HepG2 (cell line): Measurements from ENCODE around the gene SMYD1. TPM values are rescaled to one million over a fixed set of nuclear protein-coding genes. Genes with fewer than 3 reads are reported as not detected.
A peak's percentile ranks its signal among the peaks of the same experiment; 100 is the strongest.

Experiments
- GTF2F1 ChIP-seq: fragments of 150-350 bp; IDR thresholded peaks from 2 replicates; pipeline ENCODE4 v1.6.1; 2014; ENCODE audit warnings: low read length
- HCFC1 ChIP-seq: fragments of 150-350 bp; IDR thresholded peaks from 2 replicates; pipeline ENCODE4 v1.6.1; 2014; ENCODE audit warnings: low read depth, low read length
- HOXD1 ChIP-seq: sonication (generic); formaldehyde crosslinking; IDR thresholded peaks from 2 replicates; pipeline ENCODE4 v1.5.0; 2020; ENCODE audit warnings: missing genetic modification reagents
- ISX ChIP-seq: sonication (generic); formaldehyde crosslinking; conservative IDR thresholded peaks from 2 replicates; pipeline ENCODE4 v1.5.0; 2020; ENCODE audit warnings: missing genetic modification reagents
- KDM2A ChIP-seq: sonication (generic); formaldehyde crosslinking; IDR thresholded peaks from 2 replicates; pipeline ENCODE4 v1.4.0; 2020; ENCODE audit warnings: low read depth, missing genetic modification reagents, borderline replicate concordance
- MLLT10 ChIP-seq: sonication (generic); formaldehyde crosslinking; IDR thresholded peaks from 2 replicates; pipeline ENCODE4 v1.4.0; 2020; ENCODE audit warnings: missing genetic modification reagents
- MXD4 ChIP-seq: IDR thresholded peaks from 2 replicates; pipeline ENCODE4 v1.6.1; 2016; ENCODE audit warnings: mild to moderate bottlenecking, missing biosample characterization, missing genetic modification reagents
- PHB2 ChIP-seq: fragments of 450-650 bp; IDR thresholded peaks from 2 replicates; pipeline ENCODE4 v1.6.1; 2018; ENCODE audit not compliant: partially characterized antibody
- RXRB ChIP-seq: IDR thresholded peaks from 2 replicates; pipeline ENCODE4 v1.6.1; 2016; ENCODE audit warnings: borderline replicate concordance, missing genetic modification reagents, missing compliant biosample characterization
- SMYD3 ChIP-seq: sonication (generic); formaldehyde crosslinking; IDR thresholded peaks from 2 replicates; pipeline ENCODE4 v1.8.1; 2023; ENCODE audit warnings: mild to moderate bottlenecking, missing genetic modification reagents
- SNAI1 ChIP-seq: sonication (generic); formaldehyde crosslinking; IDR thresholded peaks from 2 replicates; pipeline ENCODE4 v1.5.0; 2020; ENCODE audit warnings: mild to moderate bottlenecking, missing genetic modification reagents, borderline replicate concordance
- TOE1 ChIP-seq: sonication (generic); formaldehyde crosslinking; IDR thresholded peaks from 2 replicates; pipeline ENCODE4 v1.4.0; 2020; ENCODE audit warnings: mild to moderate bottlenecking, missing genetic modification reagents
- ZBTB21 ChIP-seq: sonication (generic); formaldehyde crosslinking; IDR thresholded peaks from 2 replicates; pipeline ENCODE4 v1.4.0; 2020; ENCODE audit warnings: missing genetic modification reagents
- ZNF101 ChIP-seq: sonication (generic); formaldehyde crosslinking; IDR thresholded peaks from 2 replicates; pipeline ENCODE4 v1.4.0; 2020; ENCODE audit warnings: mild to moderate bottlenecking, low read depth, missing genetic modification reagents, borderline replicate concordance
- ZNF12 ChIP-seq: sonication (generic); formaldehyde crosslinking; IDR thresholded peaks from 2 replicates; pipeline ENCODE4 v1.5.0; 2020; ENCODE audit warnings: missing genetic modification reagents
- ZNF282 ChIP-seq: fragments of 450-650 bp; IDR thresholded peaks from 2 replicates; pipeline ENCODE4 v1.6.1; 2018; ENCODE audit not compliant: partially characterized antibody
- ZNF652 ChIP-seq: IDR thresholded peaks from 2 replicates; pipeline ENCODE4 v1.6.1; 2016; ENCODE audit warnings: low read depth, borderline replicate concordance
- ZNF790 ChIP-seq: sonication (generic); formaldehyde crosslinking; IDR thresholded peaks from 2 replicates; pipeline ENCODE4 v1.8.0; 2022; ENCODE audit warnings: missing genetic modification reagents, mild to moderate bottlenecking, borderline replicate concordance
- polyA plus RNA-seq, 8 experiments: library from polyadenylated mRNA; depleted of rRNA in 3 of 8; stranded (reverse) in 7 of 8; unstranded in 1 of 8; fragments of >200 nt; fragmentation: Illumina TruSeq in 4 of 8; extraction: Trizol in 4 of 8; gene quantifications; 2 replicates each; pipeline versions ENCODE4 v1.2.1 to v1.2.3, GENCODE V29; 2011 to 2016; ENCODE audit warnings: low read depth in 4 of 8, missing spikeins in 1 of 8, mixed read lengths in 1 of 8; ENCODE audit not compliant: insufficient read depth in 1 of 8
- total RNA-seq, 5 experiments: library from RNA; depleted of rRNA; stranded (reverse); fragments of >200 nt; fragmentation: Illumina TruSeq; extraction: Trizol; gene quantifications; 2 replicates each; pipeline ENCODE4 v1.2.3, GENCODE V29; 2016; ENCODE audit warnings: low read depth in 1 of 5
- TF ChIP-seq, protein P1 (sequence below): sonication (generic); formaldehyde crosslinking; IDR thresholded peaks from 2 replicates; pipeline ENCODE4 v1.5.0; 2020; ENCODE audit warnings: missing genetic modification reagents
- TF ChIP-seq, protein P2 (sequence below): IDR thresholded peaks from 2 replicates; pipeline ENCODE4 v1.6.1; 2016
- TF ChIP-seq, protein P3 (sequence below): sonication (generic); formaldehyde crosslinking; conservative IDR thresholded peaks from 2 replicates; pipeline ENCODE4 v1.4.0; 2020; ENCODE audit warnings: missing genetic modification reagents
- TF ChIP-seq, protein P4 (sequence below): sonication (generic); formaldehyde crosslinking; IDR thresholded peaks from 2 replicates; pipeline ENCODE4 v1.5.0; 2020; ENCODE audit warnings: missing genetic modification reagents
- TF ChIP-seq, protein P5 (sequence below): sonication (generic); formaldehyde crosslinking; IDR thresholded peaks from 2 replicates; pipeline ENCODE4 v1.5.0; 2020; ENCODE audit warnings: mild to moderate bottlenecking, missing genetic modification reagents

The SMYD1 gene
- total and polyA plus RNA-seq, 2 of the 13 experiments (the other 11 are each of a cell fraction or from before 2014, with no cell fraction given): not detected

DNA sequence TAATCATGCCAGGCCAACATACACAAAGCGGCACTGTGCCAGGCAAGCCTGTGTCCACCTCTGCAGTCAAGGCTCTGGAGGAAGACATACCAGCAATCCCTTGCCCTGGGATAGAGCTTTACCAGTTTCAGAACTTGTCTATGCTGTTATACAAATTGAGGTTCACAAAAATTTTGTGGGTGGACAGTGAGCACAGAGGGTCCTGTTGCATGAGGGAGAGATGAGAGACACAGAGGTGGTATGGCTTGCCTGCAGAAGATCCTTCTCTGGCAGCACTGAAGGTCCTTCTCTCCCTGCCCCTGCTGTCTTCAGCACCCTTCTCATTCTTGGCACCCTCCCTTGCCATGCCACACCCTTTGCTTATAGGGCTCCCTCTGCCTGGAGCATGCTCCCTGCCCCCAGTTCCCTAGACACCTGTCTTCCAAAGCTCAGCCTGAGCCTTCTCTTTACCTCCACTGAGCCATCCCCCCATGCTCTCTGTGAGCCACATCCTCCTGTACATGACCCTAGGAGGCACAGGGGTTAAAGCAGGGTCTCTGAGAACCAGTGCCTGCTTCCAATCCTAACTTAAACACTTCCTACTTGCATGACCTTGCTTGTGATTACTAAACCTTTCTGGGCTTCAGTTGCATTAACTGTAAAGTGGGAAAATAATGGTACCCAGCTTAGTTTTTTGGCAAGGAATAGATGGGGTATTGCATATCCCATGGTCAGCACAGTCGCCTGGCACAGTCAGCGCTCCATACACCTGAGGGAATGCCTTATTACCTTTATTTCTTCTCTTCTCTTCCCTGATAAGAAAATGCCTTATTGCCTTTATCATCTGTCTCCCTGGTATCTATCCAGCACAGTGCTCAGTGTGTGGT, 59.4 kb downstream of the SMYD1 start (continued):
- TF ChIP-seq, protein P1, sequence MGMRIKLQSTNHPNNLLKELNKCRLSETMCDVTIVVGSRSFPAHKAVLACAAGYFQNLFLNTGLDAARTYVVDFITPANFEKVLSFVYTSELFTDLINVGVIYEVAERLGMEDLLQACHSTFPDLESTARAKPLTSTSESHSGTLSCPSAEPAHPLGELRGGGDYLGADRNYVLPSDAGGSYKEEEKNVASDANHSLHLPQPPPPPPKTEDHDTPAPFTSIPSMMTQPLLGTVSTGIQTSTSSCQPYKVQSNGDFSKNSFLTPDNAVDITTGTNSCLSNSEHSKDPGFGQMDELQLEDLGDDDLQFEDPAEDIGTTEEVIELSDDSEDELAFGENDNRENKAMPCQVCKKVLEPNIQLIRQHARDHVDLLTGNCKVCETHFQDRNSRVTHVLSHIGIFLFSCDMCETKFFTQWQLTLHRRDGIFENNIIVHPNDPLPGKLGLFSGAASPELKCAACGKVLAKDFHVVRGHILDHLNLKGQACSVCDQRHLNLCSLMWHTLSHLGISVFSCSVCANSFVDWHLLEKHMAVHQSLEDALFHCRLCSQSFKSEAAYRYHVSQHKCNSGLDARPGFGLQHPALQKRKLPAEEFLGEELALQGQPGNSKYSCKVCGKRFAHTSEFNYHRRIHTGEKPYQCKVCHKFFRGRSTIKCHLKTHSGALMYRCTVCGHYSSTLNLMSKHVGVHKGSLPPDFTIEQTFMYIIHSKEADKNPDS (CRISPR knock-in tag): no peak
- 0 out of 2 replicates have a peak, but pooled peaks have one; percentile 66 for TF ChIP-seq HOXD1 (CRISPR knock-in tag)
- peak; percentile 69; the same call in 1 of the 2 replicates for TF ChIP-seq SNAI1 (CRISPR knock-in tag)
- no peak for TF ChIP-seq MXD4
- no peak for TF ChIP-seq TOE1 (CRISPR knock-in tag)
- no peak for TF ChIP-seq HCFC1
- no peak for TF ChIP-seq ZBTB21 (CRISPR knock-in tag)
- no peak for TF ChIP-seq ZNF790 (CRISPR knock-in tag)
- TF ChIP-seq ISX: no peak; the same call in 1 of the 2 replicates
- TF ChIP-seq GTF2F1: no peak
- TF ChIP-seq ZNF282: no peak
- TF ChIP-seq, protein P2, sequence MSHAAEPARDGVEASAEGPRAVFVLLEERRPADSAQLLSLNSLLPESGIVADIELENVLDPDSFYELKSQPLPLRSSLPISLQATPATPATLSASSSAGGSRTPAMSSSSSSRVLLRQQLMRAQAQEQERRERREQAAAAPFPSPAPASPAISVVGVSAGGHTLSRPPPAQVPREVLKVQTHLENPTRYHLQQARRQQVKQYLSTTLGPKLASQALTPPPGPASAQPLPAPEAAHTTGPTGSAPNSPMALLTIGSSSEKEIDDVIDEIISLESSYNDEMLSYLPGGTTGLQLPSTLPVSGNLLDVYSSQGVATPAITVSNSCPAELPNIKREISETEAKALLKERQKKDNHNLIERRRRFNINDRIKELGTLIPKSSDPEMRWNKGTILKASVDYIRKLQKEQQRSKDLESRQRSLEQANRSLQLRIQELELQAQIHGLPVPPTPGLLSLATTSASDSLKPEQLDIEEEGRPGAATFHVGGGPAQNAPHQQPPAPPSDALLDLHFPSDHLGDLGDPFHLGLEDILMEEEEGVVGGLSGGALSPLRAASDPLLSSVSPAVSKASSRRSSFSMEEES: no peak
- TF ChIP-seq, protein P3, sequence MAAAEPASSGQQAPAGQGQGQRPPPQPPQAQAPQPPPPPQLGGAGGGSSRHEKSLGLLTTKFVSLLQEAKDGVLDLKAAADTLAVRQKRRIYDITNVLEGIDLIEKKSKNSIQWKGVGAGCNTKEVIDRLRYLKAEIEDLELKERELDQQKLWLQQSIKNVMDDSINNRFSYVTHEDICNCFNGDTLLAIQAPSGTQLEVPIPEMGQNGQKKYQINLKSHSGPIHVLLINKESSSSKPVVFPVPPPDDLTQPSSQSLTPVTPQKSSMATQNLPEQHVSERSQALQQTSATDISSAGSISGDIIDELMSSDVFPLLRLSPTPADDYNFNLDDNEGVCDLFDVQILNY (CRISPR knock-in tag): no peak
- no peak for TF ChIP-seq MLLT10 (CRISPR knock-in tag)
- TF ChIP-seq, protein P4, sequence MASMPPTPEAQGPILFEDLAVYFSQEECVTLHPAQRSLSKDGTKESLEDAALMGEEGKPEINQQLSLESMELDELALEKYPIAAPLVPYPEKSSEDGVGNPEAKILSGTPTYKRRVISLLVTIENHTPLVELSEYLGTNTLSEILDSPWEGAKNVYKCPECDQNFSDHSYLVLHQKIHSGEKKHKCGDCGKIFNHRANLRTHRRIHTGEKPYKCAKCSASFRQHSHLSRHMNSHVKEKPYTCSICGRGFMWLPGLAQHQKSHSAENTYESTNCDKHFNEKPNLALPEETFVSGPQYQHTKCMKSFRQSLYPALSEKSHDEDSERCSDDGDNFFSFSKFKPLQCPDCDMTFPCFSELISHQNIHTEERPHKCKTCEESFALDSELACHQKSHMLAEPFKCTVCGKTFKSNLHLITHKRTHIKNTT (CRISPR knock-in tag): no peak
- no peak for TF ChIP-seq ZNF101 (CRISPR knock-in tag)
- TF ChIP-seq RXRB (CRISPR knock-in tag): no peak
- 0 out of 2 replicates have a peak, but pooled peaks have one; percentile 60 for TF ChIP-seq SMYD3
- TF ChIP-seq ZNF12 (CRISPR knock-in tag): no peak
- TF ChIP-seq PHB2: no peak
- TF ChIP-seq, protein P5, sequence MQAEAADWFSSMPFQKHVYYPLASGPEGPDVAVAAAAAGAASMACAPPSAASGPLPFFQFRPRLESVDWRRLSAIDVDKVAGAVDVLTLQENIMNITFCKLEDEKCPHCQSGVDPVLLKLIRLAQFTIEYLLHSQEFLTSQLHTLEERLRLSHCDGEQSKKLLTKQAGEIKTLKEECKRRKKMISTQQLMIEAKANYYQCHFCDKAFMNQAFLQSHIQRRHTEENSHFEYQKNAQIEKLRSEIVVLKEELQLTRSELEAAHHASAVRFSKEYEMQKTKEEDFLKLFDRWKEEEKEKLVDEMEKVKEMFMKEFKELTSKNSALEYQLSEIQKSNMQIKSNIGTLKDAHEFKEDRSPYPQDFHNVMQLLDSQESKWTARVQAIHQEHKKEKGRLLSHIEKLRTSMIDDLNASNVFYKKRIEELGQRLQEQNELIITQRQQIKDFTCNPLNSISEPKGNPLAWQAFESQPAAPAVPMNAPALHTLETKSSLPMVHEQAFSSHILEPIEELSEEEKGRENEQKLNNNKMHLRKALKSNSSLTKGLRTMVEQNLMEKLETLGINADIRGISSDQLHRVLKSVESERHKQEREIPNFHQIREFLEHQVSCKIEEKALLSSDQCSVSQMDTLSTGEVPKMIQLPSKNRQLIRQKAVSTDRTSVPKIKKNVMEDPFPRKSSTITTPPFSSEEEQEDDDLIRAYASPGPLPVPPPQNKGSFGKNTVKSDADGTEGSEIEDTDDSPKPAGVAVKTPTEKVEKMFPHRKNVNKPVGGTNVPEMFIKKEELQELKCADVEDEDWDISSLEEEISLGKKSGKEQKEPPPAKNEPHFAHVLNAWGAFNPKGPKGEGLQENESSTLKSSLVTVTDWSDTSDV: no peak
- no peak for TF ChIP-seq KDM2A (CRISPR knock-in tag)
- TF ChIP-seq ZNF652 (CRISPR knock-in tag): peak; percentile 73
